Measurements from ENCODE around the gene FBN3. TPM values are rescaled to one million over a fixed set of nuclear protein-coding genes. Genes with fewer than 3 reads are reported as not detected.

Gene FBN3
- total RNA-seq, 4 donors from 2014 or later = 0.04 to 2.1 TPM; not detected in 2

- no peak for TF ChIP-seq POLR2A (IDR thresholded peaks at IDR 0.05)
- no peak for TF ChIP-seq CTCF (IDR thresholded peaks at IDR 0.05)
- 89 to 96% methylated on average over 12 to 15 of the region's 15 CpGs for WGBS, 2 donors
- no peak overlapping the region for H3K4me3 ChIP-seq (ENCODE audit: low read depth, poor library complexity, severe bottlenecking)
- intact Hi-C loops (cut with DNase I; ENCODE audit: low total_unique reads) = no loop called here
- DNase-seq (ENCODE audit: low spot score in 2 of 2) = no peak
Observed at GRCh38 chr19:8071912-8072311, 77.5 kb downstream of the FBN3 start.

DNA sequence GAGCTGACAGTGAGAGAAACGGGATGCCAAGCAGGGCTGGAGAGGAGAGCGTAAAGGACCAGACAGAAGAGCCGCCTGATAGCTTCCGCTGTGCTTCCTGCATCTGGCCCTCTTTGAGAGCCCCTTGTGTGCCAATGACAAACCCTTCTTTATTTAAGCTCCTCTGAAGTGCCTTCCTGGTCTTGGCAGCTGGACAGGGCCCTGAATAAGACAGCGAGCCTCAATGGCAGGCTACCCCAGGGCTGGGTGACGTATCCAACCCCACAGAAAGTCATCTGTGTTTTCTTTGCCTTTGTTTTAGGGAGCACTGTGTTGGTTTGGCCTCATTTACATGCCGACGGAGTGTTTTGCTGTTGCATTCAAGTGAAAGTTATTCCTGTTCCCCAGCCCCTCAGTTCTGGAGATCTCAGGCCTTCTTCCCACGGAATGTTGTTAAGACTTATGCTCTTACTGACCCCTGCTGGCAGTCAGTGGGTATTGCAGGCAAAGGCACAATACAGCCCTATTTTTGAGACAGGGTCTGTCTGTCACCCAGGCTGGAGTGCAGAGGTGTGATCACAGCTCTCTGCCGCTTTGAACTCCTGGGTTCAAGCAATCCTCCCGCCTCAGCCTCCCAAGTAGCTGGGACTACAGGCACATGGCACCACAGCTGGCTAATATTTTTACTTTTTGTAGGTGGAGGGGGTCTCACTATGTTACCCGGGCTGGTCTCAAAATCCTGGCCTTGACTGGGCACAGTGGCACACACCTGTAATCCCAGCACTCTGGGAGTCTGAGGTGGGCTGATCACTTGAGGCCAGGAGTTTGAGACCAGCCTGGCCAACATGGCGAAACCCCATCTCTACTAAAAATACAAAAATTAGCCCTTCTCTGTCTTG lies 80.1 kb downstream of the FBN3 start:
- intact Hi-C loops (cut with DNase I; ENCODE audit: low total_unique reads) = no loop called here
- WGBS, 2 donors = 77 to 78% methylated on average over 13 of the region's 13 CpGs
- no peak overlapping the region for H3K4me3 ChIP-seq (ENCODE audit: low read depth, poor library complexity, severe bottlenecking)
- DNase-seq (ENCODE audit: low spot score in 2 of 2) = no peak
- TF ChIP-seq POLR2A (IDR thresholded peaks at IDR 0.05) (no peak), CTCF (IDR thresholded peaks at IDR 0.05) (peak in 1 of 3 donors; percentile 24)

DNA sequence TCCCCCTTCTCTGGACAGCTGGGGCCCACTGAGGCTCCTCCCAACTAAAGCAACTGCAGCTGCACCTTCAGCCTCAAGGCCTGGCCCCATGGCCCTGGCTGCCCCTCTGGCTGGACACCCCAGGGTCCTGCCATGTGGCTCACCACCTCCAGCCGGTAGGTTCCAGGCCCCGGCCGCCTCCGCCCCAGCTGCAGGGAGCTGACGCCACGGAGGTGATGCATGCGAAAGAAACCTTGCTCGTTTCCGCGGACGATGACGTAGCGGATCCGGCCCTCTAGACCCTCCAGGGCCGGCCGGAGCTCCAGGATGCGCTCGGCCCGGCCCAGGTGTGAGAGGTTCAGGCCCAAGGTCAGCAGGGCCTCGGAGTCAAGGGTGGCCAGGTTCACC lies 83.5 kb downstream of the FBN3 start:
- TF ChIP-seq CTCF (IDR thresholded peaks at IDR 0.05) = no peak
- no peak for TF ChIP-seq POLR2A (IDR thresholded peaks at IDR 0.05)
- intact Hi-C loops (cut with DNase I; ENCODE audit: low total_unique reads) = no loop called here
- no peak for DNase-seq (ENCODE audit: low spot score in 2 of 2)
- 90 to 94% methylated on average over 20 of the region's 20 CpGs for WGBS, 2 donors
- no peak overlapping the region for H3K4me3 ChIP-seq (ENCODE audit: low read depth, poor library complexity, severe bottlenecking)

- H3K4me3 ChIP-seq (ENCODE audit: low read depth, poor library complexity, severe bottlenecking) = no peak overlapping the region
- 80 to 81% methylated on average over 24 of the region's 24 CpGs for WGBS, 2 donors
- no peak for DNase-seq (ENCODE audit: low spot score in 2 of 2)
- TF ChIP-seq POLR2A (IDR thresholded peaks at IDR 0.05) = no peak
- TF ChIP-seq CTCF (IDR thresholded peaks at IDR 0.05) = no peak
- intact Hi-C loops (cut with DNase I; ENCODE audit: low total_unique reads) = no loop called here
Observed at GRCh38 chr19:8064911-8065874, 84.2 kb downstream of the FBN3 start.

- intact Hi-C loops (cut with DNase I; ENCODE audit: low total_unique reads) = no loop called here
- TF ChIP-seq POLR2A (IDR thresholded peaks at IDR 0.05) (no peak), CTCF (IDR thresholded peaks at IDR 0.05) (no peak)
- WGBS, 2 donors = 77 to 82% methylated on average over 7 of the region's 7 CpGs
Observed at GRCh38 chr19:8057545-8058270, 91.7 kb downstream of the FBN3 start.

More at GRCh38 chr19:8057545-8058270, 91.7 kb downstream of the FBN3 start:
- no peak for DNase-seq (ENCODE audit: low spot score in 2 of 2)
- no peak overlapping the region for H3K4me3 ChIP-seq (ENCODE audit: low read depth, poor library complexity, severe bottlenecking)

All from lower leg skin (tissue), 4 donors.